CD4-positive, alpha-beta memory T cell (primary cell): ENCODE measurements around the gene ITGB1BP1. TPM values are rescaled to one million over a fixed set of nuclear protein-coding genes. Genes with fewer than 3 reads are reported as not detected.

Experiments used
- CTCF ChIA-PET: fragments of 350-600 bp; sonication (Branson Sonifier 250); formaldehyde crosslinking; loops from one replicate; lab custom pipeline; 2021; ENCODE audit warnings: inconsistent platforms; ENCODE audit not compliant: partially characterized antibody; lab: Charles Lee
- POLR2A ChIA-PET: fragments of 350-600 bp; sonication (Branson Sonifier 250); formaldehyde crosslinking; loops from one replicate; lab custom pipeline; 2021; ENCODE audit not compliant: partially characterized antibody; lab: Charles Lee
- DNase-seq, 5 donors: peaks; one replicate each; pipeline versions ENCODE4 v3.0.0 to v3.0.0-alpha.2; 2020 to 2022; ENCODE audit warnings: mixed read lengths in 1 of 5
- H3K27ac ChIP-seq: one replicate; pipeline ENCODE4 v1.7.0; 2013; ENCODE audit warnings: low read depth, low read length
- H3K27me3 ChIP-seq: 2 replicates; pipeline ENCODE4 v1.7.0; 2013; ENCODE audit warnings: mild to moderate bottlenecking, low read length, moderate library complexity; ENCODE audit not compliant: insufficient read depth
- H3K36me3 ChIP-seq: 2 replicates; pipeline ENCODE4 v1.7.0; 2013; ENCODE audit warnings: mild to moderate bottlenecking, low read length, moderate library complexity; ENCODE audit not compliant: insufficient read depth
- H3K4me1 ChIP-seq: 2 replicates; pipeline ENCODE4 v1.7.0; 2013; ENCODE audit warnings: mild to moderate bottlenecking, low read length, moderate library complexity; ENCODE audit not compliant: insufficient read depth
- H3K4me3 ChIP-seq, 2 donors: one replicate each; pipeline ENCODE4 v1.7.0; 2013; ENCODE audit warnings: low read length in 2 of 2, mild to moderate bottlenecking in 1 of 2
- H3K9me3 ChIP-seq, 2 donors: one replicate each; pipeline ENCODE4 v1.7.0; 2013; ENCODE audit warnings: low read length in 2 of 2, control low read depth in 1 of 2; ENCODE audit not compliant: control insufficient read depth in 1 of 2
- H3K27ac Mint-ChIP-seq, 7 donors: one replicate each; pipeline ENCODE4 v1.8.0; 2020 to 2021; ENCODE audit warnings: mixed read lengths in 7 of 7, mild to moderate bottlenecking in 6 of 7, inconsistent platforms in 3 of 7, moderate library complexity in 3 of 7
- H3K27me3 Mint-ChIP-seq, 2 donors: one replicate each; pipeline ENCODE4 v1.8.0; 2020 to 2021; ENCODE audit warnings: mixed read lengths in 2 of 2
- H3K36me3 Mint-ChIP-seq, 2 donors: one replicate each; pipeline ENCODE4 v1.8.0; 2020 to 2021; ENCODE audit warnings: mixed read lengths in 2 of 2, inconsistent platforms in 1 of 2, mild to moderate bottlenecking in 1 of 2
- H3K4me1 Mint-ChIP-seq, 4 donors: one replicate each; pipeline ENCODE4 v1.8.0; 2020 to 2021; ENCODE audit warnings: mixed read lengths in 4 of 4, mild to moderate bottlenecking in 1 of 4
- H3K4me3 Mint-ChIP-seq, 8 donors: one replicate each; pipeline ENCODE4 v1.8.0; 2020 to 2021; ENCODE audit warnings: mixed read lengths in 8 of 8, mild to moderate bottlenecking in 7 of 8, moderate library complexity in 6 of 8, inconsistent platforms in 3 of 8
- H3K9me3 Mint-ChIP-seq, 8 donors: one replicate each; pipeline ENCODE4 v1.8.0; 2020 to 2021; ENCODE audit warnings: mixed read lengths in 8 of 8, mild to moderate bottlenecking in 5 of 8, inconsistent platforms in 3 of 8, moderate library complexity in 1 of 8
- intact Hi-C: fragments of 100-400 bp; cut with micrococcal nuclease; formaldehyde crosslinking; loops from one replicate; pipeline ENCODE4 v1.15.1; 2023
- polyA plus RNA-seq, 2 donors: library from polyadenylated mRNA; unstranded; fragments of 300-500 nt; fragmentation: Illumina TruSeq; gene quantifications; one replicate each; pipeline ENCODE4 v1.2.3, GENCODE V29; 2021
- total RNA-seq, 2 experiments: library from RNA; stranded (reverse); gene quantifications; one replicate each; pipeline ENCODE4 v1.2.3, GENCODE V29; 2021

The ITGB1BP1 gene, protein sequence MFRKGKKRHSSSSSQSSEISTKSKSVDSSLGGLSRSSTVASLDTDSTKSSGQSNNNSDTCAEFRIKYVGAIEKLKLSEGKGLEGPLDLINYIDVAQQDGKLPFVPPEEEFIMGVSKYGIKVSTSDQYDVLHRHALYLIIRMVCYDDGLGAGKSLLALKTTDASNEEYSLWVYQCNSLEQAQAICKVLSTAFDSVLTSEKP
- total RNA-seq (10 to 100 TPM; 55.1 to 55.8 TPM), polyA plus RNA-seq (100 to 1,000 TPM; 124 to 161 TPM)

DNA sequence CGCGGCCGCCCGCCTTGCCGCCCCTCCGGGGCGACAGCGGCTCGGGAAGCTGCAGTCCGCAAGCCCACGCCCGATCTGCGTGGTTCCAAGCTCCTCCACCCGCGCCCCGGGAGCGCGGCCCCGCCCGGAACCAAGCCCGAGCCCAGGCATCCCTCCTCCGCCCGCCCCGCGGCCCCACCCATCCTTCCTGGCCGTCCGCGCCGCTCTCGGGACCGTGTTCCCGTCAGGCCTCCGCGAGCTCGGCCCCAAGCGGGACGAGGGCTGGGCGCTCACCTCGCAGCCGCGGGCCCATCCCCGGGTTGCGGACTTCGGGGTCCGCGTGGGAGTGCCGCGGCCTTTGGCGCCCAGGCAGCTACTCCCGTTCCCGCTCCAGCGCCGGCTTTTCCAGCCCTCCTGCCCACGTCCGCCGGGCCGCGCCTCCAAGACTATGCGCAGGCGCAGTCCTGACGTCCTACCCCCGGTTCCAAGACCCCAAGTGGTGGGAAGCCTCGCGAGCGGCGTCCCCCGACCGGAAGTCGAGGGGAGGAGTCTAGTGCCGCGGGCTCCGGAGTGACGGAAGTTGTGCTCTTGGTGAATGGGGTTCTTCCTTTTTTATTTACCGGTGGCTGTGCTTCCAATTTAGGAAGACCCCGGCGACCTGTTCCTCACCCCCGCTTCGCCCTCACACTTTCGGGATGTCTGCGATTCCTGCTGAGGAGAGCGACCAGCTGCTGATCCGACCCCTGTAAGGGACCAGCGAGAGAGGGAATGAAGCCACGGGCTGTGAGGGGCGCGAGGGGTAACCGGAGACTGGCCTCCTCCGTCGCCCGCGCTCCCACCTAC, at the start of gene ITGB1BP1, which contains the start of gene CPSF3:
TSS of gene ITGB1BP1 (minus strand) at position 429 of the 822 bp plus-strand sequence. CDS start 4,831 bp downstream, outside the sequence.
TSS of gene CPSF3 (plus strand) at position 555 of the 822 bp plus-strand sequence. CDS start at position 675, 120 bp downstream.
- Histone ChIP-seq H3K27me3 (no peaks in the 10 kb centered on the region), H3K9me3 (no peaks in the 10 kb centered on the region), H3K4me3 (peak within 1 kb of the TSS; percentile 77 to 97), H3K36me3 (no peaks in the 10 kb centered on the region), H3K4me1 (peaks cover 43% of the 10 kb centered on the region), H3K27ac (peak within 1 kb of the TSS; percentile 88)
- peaks cover 24 to 30% (median 28%) of the 10 kb centered on the region in 4 donors for H3K4me1 Mint-ChIP-seq
- POLR2A ChIA-PET, result interaction anchor here (0.7 to 4.1 kb wide), 15 partner anchors 10 to 1025 kb away, joined by 3 to 42 read pairs (median 3); partner anchors contain the start of genes ADAM17, IAH1, ODC1 and TAF1B
- H3K27ac Mint-ChIP-seq, result peak within 1 kb of the TSS in 6 of 7 donors; percentile 85 to 95 (median 94)
- H3K27me3 Mint-ChIP-seq, result no peaks in the 10 kb centered on the region
- peaks cover under 1 to 18% of the 10 kb centered on the region in 2 donors for H3K36me3 Mint-ChIP-seq
- peak within 1 kb of the TSS in 5 of 8 donors; percentile 91 to 93 (median 91) for H3K4me3 Mint-ChIP-seq
- DNase-seq, result peak; percentile 93 to 95 (median 94)
- no peaks in the 10 kb centered on the region for H3K9me3 Mint-ChIP-seq
- CTCF ChIA-PET, result interaction anchor here (0.9 to 1.5 kb wide), 3 partner anchors 51 to 132 kb away, joined by 3 to 4 read pairs (median 3); partner anchors contain the start of genes ADAM17 and IAH1
- intact Hi-C loops, result loop anchor here (1.0 to 10.0 kb wide), 7 partner anchors 51 to 1024 kb away; partner anchors contain the start of genes ADAM17, IAH1, KLF11 and ODC1

DNA sequence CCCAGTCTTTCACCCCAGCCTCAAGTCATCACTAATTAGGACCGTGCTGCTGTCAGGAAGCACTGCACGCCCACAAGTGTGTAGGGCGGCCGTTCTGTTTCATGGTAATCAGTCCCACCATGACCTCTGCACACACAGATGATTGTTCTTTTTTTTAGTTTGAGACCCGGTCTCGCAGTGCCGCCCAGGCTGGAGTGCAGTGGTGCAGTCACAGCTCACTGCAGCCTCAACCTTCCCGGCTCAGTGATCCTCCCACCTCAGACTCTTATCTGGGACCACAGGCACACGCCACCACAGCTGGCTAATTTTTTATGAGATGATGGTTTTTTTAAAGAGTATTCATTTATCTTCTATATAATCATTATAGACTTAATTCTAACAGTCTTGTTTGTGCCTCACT, 49.2 kb upstream of the ITGB1BP1 start:
- no peaks in the 10 kb centered on the region for H3K27me3 Mint-ChIP-seq
- no peaks in the 10 kb centered on the region for H3K36me3 ChIP-seq
- H3K27me3 ChIP-seq, result no peaks in the 10 kb centered on the region
- no peak overlapping the region for H3K4me3 ChIP-seq
- H3K27ac ChIP-seq, result no peak overlapping the region
- CTCF ChIA-PET, result interaction anchor here (0.7 kb wide), 1 partner anchor 47 kb away, joined by 3 read pairs; no protein-coding TSS in a partner anchor
- peaks cover 19 to 41% (median 32%) of the 10 kb centered on the region in 4 donors for H3K4me1 Mint-ChIP-seq
- peaks cover 8 to 12% of the 10 kb centered on the region in 2 donors for H3K36me3 Mint-ChIP-seq
- POLR2A ChIA-PET, result interaction anchor here (4.6 kb wide), 1 partner anchor 83 kb away, joined by 37 read pairs; the partner anchor contains the start of gene ADAM17
- no peaks in the 10 kb centered on the region for H3K9me3 Mint-ChIP-seq
- H3K4me1 ChIP-seq, result peaks cover 38% of the 10 kb centered on the region
- peak overlapping the region in 4 of 7 donors; percentile 80 to 95 (median 88) for H3K27ac Mint-ChIP-seq
- peak overlapping the region; percentile 59 to 91 (median 82) for H3K4me3 Mint-ChIP-seq
- no peak for DNase-seq
- intact Hi-C loops, result no loop called here
- no peaks in the 10 kb centered on the region for H3K9me3 ChIP-seq

DNA sequence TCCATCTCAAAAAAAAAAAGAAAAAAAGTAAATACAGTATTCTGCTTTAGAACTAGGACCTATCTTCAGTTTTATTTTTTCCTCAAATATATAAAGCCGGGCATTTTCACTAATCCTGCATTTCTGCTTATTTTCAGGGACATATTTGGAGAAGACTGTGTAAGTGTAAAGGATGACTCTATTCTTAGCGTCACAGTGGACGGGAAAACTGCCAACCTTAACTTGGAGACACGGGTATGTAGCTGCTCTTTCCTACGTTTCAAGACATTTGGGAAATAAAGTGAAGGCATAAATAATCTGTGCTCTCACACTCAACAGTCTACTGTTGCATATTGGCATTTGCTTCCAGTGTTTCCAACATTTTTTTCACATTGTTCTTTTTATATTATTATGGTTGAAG, 47.9 kb upstream of the ITGB1BP1 start:
- Histone ChIP-seq H3K4me1 (peaks cover 25% of the 10 kb centered on the region), H3K9me3 (no peaks in the 10 kb centered on the region), H3K36me3 (no peaks in the 10 kb centered on the region), H3K4me3 (no peak overlapping the region), H3K27ac (no peak overlapping the region), H3K27me3 (no peaks in the 10 kb centered on the region)
- Mint-ChIP-seq H3K36me3 (peaks cover 10 to 11% of the 10 kb centered on the region in 2 donors), H3K27ac (no peak overlapping the region), H3K27me3 (no peaks in the 10 kb centered on the region), H3K9me3 (no peaks in the 10 kb centered on the region), H3K4me1 (peaks cover 11 to 28% (median 22%) of the 10 kb centered on the region in 4 donors), H3K4me3 (no peak overlapping the region)
- intact Hi-C loops, result no loop called here
- CTCF ChIA-PET, result no interaction called here
- POLR2A ChIA-PET, result interaction anchor here (1.3 kb wide), 1 partner anchor 84 kb away, joined by 4 read pairs; the partner anchor contains the start of gene ADAM17
- no peak for DNase-seq

DNA sequence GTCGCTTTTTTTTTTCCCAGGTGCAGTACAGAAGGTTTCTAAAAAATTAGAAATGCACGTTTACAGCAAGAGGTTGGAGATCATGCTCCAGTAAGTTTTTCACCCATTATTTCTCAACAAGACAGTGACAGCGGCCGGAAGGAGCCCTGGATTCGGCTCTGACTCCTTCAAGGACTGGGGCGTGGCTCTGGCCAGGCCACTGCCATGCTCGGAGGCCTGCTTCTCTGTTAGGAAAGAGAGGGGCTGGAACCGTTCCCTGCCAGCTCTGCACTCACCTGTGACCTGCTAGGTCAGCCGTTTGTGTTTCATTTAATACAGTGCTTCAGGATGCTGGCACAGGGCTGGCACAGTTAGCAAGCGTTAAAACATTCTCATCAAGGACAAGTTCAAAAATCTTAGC, 44.4 kb upstream of the ITGB1BP1 start:
- H3K27me3 ChIP-seq, result no peaks in the 10 kb centered on the region
- H3K36me3 Mint-ChIP-seq, result peaks cover 18 to 19% of the 10 kb centered on the region in 2 donors
- DNase-seq, result no peak
- H3K4me3 ChIP-seq, result no peak overlapping the region
- peaks cover 0 to 10% (median 4%) of the 10 kb centered on the region in 4 donors for H3K4me1 Mint-ChIP-seq
- peaks cover 5% of the 10 kb centered on the region for H3K36me3 ChIP-seq
- ChIA-PET CTCF (no interaction called here), POLR2A (no interaction called here)
- H3K27ac Mint-ChIP-seq, result no peak overlapping the region
- H3K4me3 Mint-ChIP-seq, result no peak overlapping the region
- no peaks in the 10 kb centered on the region for H3K27me3 Mint-ChIP-seq
- no peak overlapping the region for H3K27ac ChIP-seq
- H3K4me1 ChIP-seq, result peaks cover under 1% of the 10 kb centered on the region
- intact Hi-C loops, result no loop called here
- no peaks in the 10 kb centered on the region for H3K9me3 ChIP-seq
- H3K9me3 Mint-ChIP-seq, result no peaks in the 10 kb centered on the region

DNA sequence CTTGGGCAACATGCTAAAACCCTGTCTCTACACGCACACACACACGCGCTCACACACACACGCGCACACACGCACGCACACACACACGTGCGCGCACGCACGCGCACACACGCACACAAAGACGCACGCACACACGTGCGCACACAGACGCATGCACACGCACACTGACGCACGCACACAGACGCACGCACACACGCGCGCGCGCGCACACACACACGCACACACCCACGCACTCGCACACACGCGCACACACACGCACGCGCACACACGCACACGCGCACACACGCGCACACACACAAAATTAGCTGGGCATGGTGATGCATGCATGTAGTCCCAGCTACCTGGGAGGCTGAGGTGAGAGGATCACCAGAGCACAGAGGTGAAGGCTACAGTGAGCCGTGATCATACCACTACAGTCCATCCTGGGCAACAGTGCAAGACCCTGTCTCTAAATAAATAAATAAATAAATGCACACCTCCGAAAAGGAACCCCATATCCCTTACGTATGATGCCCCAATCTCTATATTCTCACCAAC, 42.9 kb upstream of the ITGB1BP1 start:
- H3K4me1 ChIP-seq, result no peaks in the 10 kb centered on the region
- DNase-seq, result no peak
- H3K27ac ChIP-seq, result no peak overlapping the region
- intact Hi-C loops, result no loop called here
- H3K4me3 ChIP-seq, result no peak overlapping the region
- no peaks in the 10 kb centered on the region for H3K9me3 ChIP-seq
- H3K9me3 Mint-ChIP-seq, result no peaks in the 10 kb centered on the region
- no peaks in the 10 kb centered on the region for H3K27me3 ChIP-seq
- ChIA-PET POLR2A (no interaction called here), CTCF (interaction anchor here (0.7 kb wide), 1 partner anchor 70 kb away, joined by 3 read pairs; no protein-coding TSS in a partner anchor)
- H3K36me3 Mint-ChIP-seq, result peaks cover 20 to 22% of the 10 kb centered on the region in 2 donors
- H3K27ac Mint-ChIP-seq, result peak overlapping the region in 1 of 7 donors; percentile 31
- H3K36me3 ChIP-seq, result peaks cover 5% of the 10 kb centered on the region
- H3K4me1 Mint-ChIP-seq, result peaks cover 0 to 10% (median 4%) of the 10 kb centered on the region in 4 donors
- H3K4me3 Mint-ChIP-seq, result no peak overlapping the region
- no peaks in the 10 kb centered on the region for H3K27me3 Mint-ChIP-seq

DNA sequence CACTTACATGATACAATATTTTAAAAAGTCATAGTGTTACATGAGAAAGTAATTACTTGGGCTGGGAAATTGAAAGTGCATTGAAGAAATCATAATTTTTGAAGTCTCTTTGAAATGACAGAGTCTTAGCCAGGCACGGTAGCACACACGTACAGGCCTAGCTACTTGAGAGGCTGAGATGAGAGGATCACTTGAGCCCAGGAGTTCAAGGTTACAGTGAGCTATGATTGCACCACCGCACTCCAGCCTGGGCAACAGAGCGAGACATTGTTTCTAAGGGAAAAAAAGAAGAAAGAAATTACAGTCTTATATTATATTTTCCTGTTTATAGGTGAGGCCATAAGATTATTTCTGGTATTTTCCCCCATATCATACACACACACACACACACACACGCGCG, 41.8 kb upstream of the ITGB1BP1 start:
- no peak for DNase-seq
- intact Hi-C loops, result no loop called here
- CTCF ChIA-PET, result interaction anchor here (0.7 kb wide), 1 partner anchor 71 kb away, joined by 3 read pairs; no protein-coding TSS in a partner anchor
- H3K27me3 Mint-ChIP-seq, result no peaks in the 10 kb centered on the region
- Histone ChIP-seq H3K27me3 (no peaks in the 10 kb centered on the region), H3K9me3 (no peaks in the 10 kb centered on the region), H3K27ac (no peak overlapping the region), H3K4me1 (no peaks in the 10 kb centered on the region), H3K4me3 (no peak overlapping the region), H3K36me3 (peaks cover 5% of the 10 kb centered on the region)
- peaks cover 0 to 10% (median 4%) of the 10 kb centered on the region in 4 donors for H3K4me1 Mint-ChIP-seq
- POLR2A ChIA-PET, result interaction anchor here (1.0 kb wide), 1 partner anchor 8 kb away, joined by 3 read pairs; no protein-coding TSS in a partner anchor
- no peak overlapping the region for H3K27ac Mint-ChIP-seq
- H3K9me3 Mint-ChIP-seq, result no peaks in the 10 kb centered on the region
- H3K36me3 Mint-ChIP-seq, result peaks cover 27 to 28% of the 10 kb centered on the region in 2 donors
- H3K4me3 Mint-ChIP-seq, result no peak overlapping the region
